Loucy (cell line): ENCODE data around the gene F5.

Experiments
- H2AFZ ChIP-seq: fragments of 200-600 bp; sonication (generic); 2 replicates; pipeline ENCODE4 v1.6.0; 2016; ENCODE audit warnings: antibody characterized with exemption, mild to moderate bottlenecking, low read length, moderate library complexity
- H3F3A ChIP-seq: fragments of 200-600 bp; 2 replicates; pipeline ENCODE4 v1.6.0; 2016; ENCODE audit warnings: antibody characterized with exemption, low read depth, mild to moderate bottlenecking
- H3K27me3 ChIP-seq: fragments of 200-600 bp; sonication (generic); 2 replicates; pipeline ENCODE4 v1.6.1; 2014; ENCODE audit warnings: low read length, mild to moderate bottlenecking; ENCODE audit not compliant: insufficient read depth, poor library complexity, severe bottlenecking
- H3K36me3 ChIP-seq: fragments of 200-600 bp; sonication (generic); 2 replicates; pipeline ENCODE4 v1.6.1; 2016; ENCODE audit warnings: low read length; ENCODE audit not compliant: insufficient read depth
- H3K4me1 ChIP-seq: fragments of 200-600 bp; sonication (generic); 2 replicates; pipeline ENCODE4 v1.5.1; 2014; ENCODE audit warnings: low read length, mild to moderate bottlenecking; ENCODE audit not compliant: insufficient read depth, poor library complexity, severe bottlenecking
- H3K4me2 ChIP-seq: fragments of 200-600 bp; sonication (generic); 2 replicates; pipeline ENCODE4 v1.6.0; 2014; ENCODE audit warnings: antibody characterized with exemption, low read length, low read depth, mild to moderate bottlenecking; ENCODE audit not compliant: poor library complexity, severe bottlenecking
- H3K4me3 ChIP-seq: fragments of 200-600 bp; sonication (generic); 2 replicates; pipeline ENCODE4 v1.5.1; 2014; ENCODE audit warnings: low read length, mild to moderate bottlenecking, mixed read lengths; ENCODE audit not compliant: poor library complexity, severe bottlenecking
- H3K79me2 ChIP-seq: fragments of 200-600 bp; sonication (generic); 2 replicates; pipeline ENCODE4 v1.6.1; 2014; ENCODE audit warnings: low read length; ENCODE audit not compliant: insufficient read depth
- H3K9ac ChIP-seq: fragments of 200-600 bp; sonication (generic); 2 replicates; pipeline ENCODE4 v1.6.0; 2014; ENCODE audit warnings: mild to moderate bottlenecking, low read depth, low read length, moderate library complexity; ENCODE audit not compliant: poor library complexity, severe bottlenecking
- H3K9me2 ChIP-seq: fragments of 200-600 bp; sonication (generic); replicated peaks from 2 replicates; pipeline ENCODE4 v1.6.1; 2016; ENCODE audit warnings: low read depth, low read length, mixed read lengths
- H3K9me3 ChIP-seq: fragments of 200-600 bp; sonication (generic); 2 replicates; pipeline ENCODE4 v1.6.1; 2014; ENCODE audit warnings: mild to moderate bottlenecking, antibody characterized with exemption, low read length, low read depth; ENCODE audit not compliant: insufficient read depth
- H4K20me1 ChIP-seq: fragments of 200-600 bp; sonication (generic); 2 replicates; pipeline ENCODE4 v1.6.0; 2014; ENCODE audit warnings: antibody characterized with exemption, low read length, mild to moderate bottlenecking; ENCODE audit not compliant: insufficient read depth, poor library complexity, severe bottlenecking
- EZH2phosphoT487 ChIP-seq: fragments of 200-600 bp; IDR thresholded peaks from 2 replicates; pipeline ENCODE4 v1.6.1; 2018; ENCODE audit warnings: antibody characterized with exemption, mild to moderate bottlenecking, moderate library complexity, borderline replicate concordance
- TF ChIP-seq, protein P1 (sequence below): fragments of 200-600 bp; sonication (generic); conservative IDR thresholded peaks from 2 replicates; pipeline ENCODE4 v1.5.1; 2014; ENCODE audit warnings: mild to moderate bottlenecking, antibody characterized with exemption, low read length

The F5 gene

DNA sequence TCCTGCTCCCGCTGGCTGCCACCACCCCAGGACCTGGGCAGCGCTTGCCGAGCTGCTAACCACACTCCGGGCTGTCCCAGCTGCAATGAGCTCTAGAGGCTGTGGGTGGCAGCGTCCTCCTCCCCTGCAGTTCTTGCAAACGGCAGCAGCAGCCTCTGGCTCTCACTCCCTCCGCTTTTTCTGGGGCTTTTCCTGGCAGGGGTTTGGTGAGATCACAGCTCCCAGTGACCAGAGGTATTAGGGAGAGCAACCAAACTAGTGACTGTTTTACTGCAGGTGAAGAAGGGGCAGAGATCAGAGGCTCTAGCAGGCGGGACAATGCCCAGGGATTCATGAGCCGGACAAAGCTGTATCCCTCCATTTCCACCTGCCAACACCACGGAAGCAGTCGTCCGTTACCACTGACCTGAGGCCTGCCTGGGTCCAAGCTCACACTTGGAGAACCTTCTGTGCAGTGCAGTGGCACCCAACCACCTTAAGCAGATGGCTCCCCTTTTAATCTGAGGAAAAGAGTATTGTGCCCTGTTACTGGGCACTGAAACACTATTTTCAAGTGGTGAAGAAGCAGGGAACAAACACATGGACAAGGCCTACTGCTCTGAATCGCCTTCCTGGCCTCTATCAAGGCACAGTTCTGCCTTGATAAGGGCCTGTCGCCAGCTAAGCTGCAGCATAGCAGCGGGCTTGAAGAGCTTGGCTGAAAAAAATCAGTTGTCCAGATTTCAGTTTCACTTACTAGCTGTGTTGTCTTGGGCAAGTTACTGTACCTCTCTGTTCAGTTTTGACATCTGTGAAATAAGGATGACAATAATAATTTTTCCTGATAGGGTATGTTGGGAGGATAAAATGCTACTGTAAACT, at the start of gene F5:
F5 (minus strand) TSS at position 87 of the 861 bp plus-strand sequence. CDS start 95 bp downstream, outside the sequence.
- Histone ChIP-seq H2AFZ (peak within 1 kb of the TSS; percentile 45; the same call in 1 of the 2 replicates), H3K4me1 (peaks cover 16% of the 10 kb centered on the region), H3F3A (no peaks in the 10 kb centered on the region), H3K9ac (no peak within 1 kb of the TSS), H3K9me3 (no peaks in the 10 kb centered on the region), H4K20me1 (no peaks in the 10 kb centered on the region), H3K79me2 (no peaks in the 10 kb centered on the region), H3K36me3 (no peaks in the 10 kb centered on the region), H3K27me3 (no peaks in the 10 kb centered on the region), H3K4me2 (peak within 1 kb of the TSS; percentile 22), H3K9me2 (no peaks in the 10 kb centered on the region), H3K4me3 (no peak within 1 kb of the TSS)
- TF ChIP-seq EZH2phosphoT487 = no peak
- TF ChIP-seq, protein P1, sequence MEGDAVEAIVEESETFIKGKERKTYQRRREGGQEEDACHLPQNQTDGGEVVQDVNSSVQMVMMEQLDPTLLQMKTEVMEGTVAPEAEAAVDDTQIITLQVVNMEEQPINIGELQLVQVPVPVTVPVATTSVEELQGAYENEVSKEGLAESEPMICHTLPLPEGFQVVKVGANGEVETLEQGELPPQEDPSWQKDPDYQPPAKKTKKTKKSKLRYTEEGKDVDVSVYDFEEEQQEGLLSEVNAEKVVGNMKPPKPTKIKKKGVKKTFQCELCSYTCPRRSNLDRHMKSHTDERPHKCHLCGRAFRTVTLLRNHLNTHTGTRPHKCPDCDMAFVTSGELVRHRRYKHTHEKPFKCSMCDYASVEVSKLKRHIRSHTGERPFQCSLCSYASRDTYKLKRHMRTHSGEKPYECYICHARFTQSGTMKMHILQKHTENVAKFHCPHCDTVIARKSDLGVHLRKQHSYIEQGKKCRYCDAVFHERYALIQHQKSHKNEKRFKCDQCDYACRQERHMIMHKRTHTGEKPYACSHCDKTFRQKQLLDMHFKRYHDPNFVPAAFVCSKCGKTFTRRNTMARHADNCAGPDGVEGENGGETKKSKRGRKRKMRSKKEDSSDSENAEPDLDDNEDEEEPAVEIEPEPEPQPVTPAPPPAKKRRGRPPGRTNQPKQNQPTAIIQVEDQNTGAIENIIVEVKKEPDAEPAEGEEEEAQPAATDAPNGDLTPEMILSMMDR = peak; percentile 74

DNA sequence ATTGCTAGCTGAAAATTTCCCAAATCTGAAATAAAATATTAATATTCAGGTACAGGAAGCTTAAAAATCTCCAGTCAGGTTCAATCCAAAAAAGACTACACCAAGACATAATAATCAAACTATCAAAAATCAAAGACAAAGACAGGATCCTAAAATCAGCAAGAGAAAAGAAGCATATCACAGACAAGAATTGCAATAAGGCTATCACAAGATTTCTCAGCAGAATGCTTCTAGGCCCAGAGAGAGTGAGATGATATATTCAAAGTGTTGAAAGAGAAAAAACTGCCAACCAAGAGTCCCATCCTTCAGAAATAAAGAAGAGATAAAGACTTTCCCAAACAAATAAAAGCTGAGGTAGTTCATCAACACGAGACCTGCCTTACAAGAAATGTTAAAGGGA, 48.6 kb upstream of the F5 start:
- H3K4me3 ChIP-seq = no peak overlapping the region
- H3K9me3 ChIP-seq = peaks cover 44% of the 10 kb centered on the region
- no peak overlapping the region for H2AFZ ChIP-seq
- H4K20me1 ChIP-seq = no peaks in the 10 kb centered on the region
- no peak overlapping the region for H3K9ac ChIP-seq
- no peak overlapping the region for H3K4me2 ChIP-seq
- TF ChIP-seq, protein P1 = no peak
- no peak for TF ChIP-seq EZH2phosphoT487
- peaks cover 3% of the 10 kb centered on the region; the same call in 1 of the 2 replicates for H3F3A ChIP-seq
- no peaks in the 10 kb centered on the region for H3K27me3 ChIP-seq
- no peaks in the 10 kb centered on the region for H3K36me3 ChIP-seq
- no peaks in the 10 kb centered on the region for H3K79me2 ChIP-seq
- peaks cover 8% of the 10 kb centered on the region for H3K4me1 ChIP-seq
- no peaks in the 10 kb centered on the region for H3K9me2 ChIP-seq

DNA sequence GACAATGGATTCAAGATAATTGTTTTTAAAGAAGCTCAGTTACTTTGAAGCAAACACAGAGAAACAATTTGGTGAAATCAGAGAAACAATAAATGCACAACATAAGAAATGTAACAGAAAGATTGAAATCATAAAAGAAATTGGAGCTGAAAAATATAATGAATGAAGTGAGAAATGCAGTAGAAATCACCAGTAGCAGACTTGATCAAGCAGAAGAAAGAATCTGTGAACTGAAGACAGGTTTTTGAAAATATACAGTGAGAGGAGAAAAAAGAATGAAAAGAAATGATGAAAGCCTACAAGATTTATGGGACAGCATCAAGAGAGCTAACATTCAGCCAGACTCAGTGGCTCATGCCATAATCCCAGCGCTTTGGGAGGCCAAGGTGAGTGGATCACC, 47.9 kb upstream of the F5 start:
- TF ChIP-seq, protein P1 = no peak
- no peak for TF ChIP-seq EZH2phosphoT487
- H4K20me1 ChIP-seq = no peaks in the 10 kb centered on the region
- H3K79me2 ChIP-seq = no peaks in the 10 kb centered on the region
- peaks cover 40% of the 10 kb centered on the region for H3K9me3 ChIP-seq
- no peaks in the 10 kb centered on the region for H3F3A ChIP-seq
- peaks cover 12% of the 10 kb centered on the region for H3K4me1 ChIP-seq
- H3K4me2 ChIP-seq = no peak overlapping the region
- H2AFZ ChIP-seq = no peak overlapping the region
- H3K9me2 ChIP-seq = no peaks in the 10 kb centered on the region
- no peak overlapping the region for H3K9ac ChIP-seq
- H3K4me3 ChIP-seq = no peak overlapping the region
- H3K27me3 ChIP-seq = no peaks in the 10 kb centered on the region
- H3K36me3 ChIP-seq = no peaks in the 10 kb centered on the region
